ENCODE data around the gene HYKK. TPM values are rescaled to one million over a fixed set of nuclear protein-coding genes. Genes with fewer than 3 reads are reported as not detected.

The HYKK gene
- 5.5 to 9.0 TPM (median 6.7 TPM) in 5 replicates for total RNA-seq (2022; extraction: Qiagen RNA extraction; ENCODE audit: low read depth)

GRCh38 chr15:78506971-78507830 lies at the start of gene HYKK:
HYKK (plus strand) TSS chr15:78507577; CDS start chr15:78513089, 5,512 bp downstream.

DNA sequence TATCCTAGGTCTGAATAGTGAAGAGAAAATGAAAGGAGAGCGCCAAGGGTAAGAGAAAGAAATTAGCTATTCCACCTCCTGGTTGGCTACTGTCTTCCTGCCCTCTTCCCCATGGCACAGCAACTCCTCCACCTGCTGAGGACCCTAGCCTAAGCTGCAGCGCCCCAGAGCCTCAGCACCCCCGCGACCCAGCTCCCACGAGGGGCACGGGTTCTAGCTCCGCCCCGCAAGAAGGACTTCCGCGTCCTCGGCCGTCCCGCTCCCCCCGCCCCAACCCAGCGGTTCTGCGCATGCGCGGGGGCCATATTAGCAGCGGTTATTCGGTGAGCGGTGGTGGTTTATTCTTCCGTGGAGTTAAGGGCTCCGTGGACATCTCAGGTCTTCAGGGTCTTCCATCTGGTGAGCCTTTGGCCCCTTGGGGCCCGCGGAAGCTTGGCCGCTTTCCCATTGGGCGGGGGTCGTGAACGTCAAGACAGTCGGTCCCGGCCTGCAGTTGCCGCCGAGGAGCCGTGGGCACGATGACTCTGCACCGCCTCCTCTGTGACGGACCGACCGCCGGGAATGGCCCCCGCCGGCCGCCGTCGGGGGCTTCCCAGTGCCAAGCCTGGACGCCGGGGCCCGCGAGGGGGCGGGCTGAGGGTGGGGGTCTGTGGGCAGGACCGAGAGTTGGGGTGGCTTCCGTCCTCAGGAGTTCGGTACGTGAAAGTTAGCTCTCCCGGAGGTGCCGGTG lies 32.9 kb downstream of the HYKK start, which contains the start of gene PSMA4:
Gene PSMA4, plus strand, starts transcription at position 304 of the 730 bp plus-strand sequence. CDS start 1,484 bp downstream, outside the sequence.

GRCh38 chr15:78565097-78565950 lies 57.9 kb downstream of the HYKK start, which contains the start of gene CHRNA5:
CHRNA5 (plus strand) TSS chr15:78565520; CDS start chr15:78565720, 200 bp downstream.

Other genes with a start within 250 kb of the HYKK start
- 0.02 TPM in 1 of 5 replicates, not detected in the others for gene DNAJA4, start 243.0 kb upstream of the HYKK start, total RNA-seq (2022; extraction: Qiagen RNA extraction; ENCODE audit: low read depth)
- gene SKIC8, start 208.0 kb upstream of the HYKK start, total RNA-seq (2022; extraction: Qiagen RNA extraction; ENCODE audit: low read depth), result 77.9 to 118 TPM (median 87.9 TPM) in 5 replicates
- gene CRABP1, start 167.2 kb upstream of the HYKK start, total RNA-seq (2022; extraction: Qiagen RNA extraction; ENCODE audit: low read depth), result 0.71 to 1.9 TPM (median 1.6 TPM) in 5 replicates
- gene IREB2, start 69.4 kb upstream of the HYKK start, total RNA-seq (2022; extraction: Qiagen RNA extraction; ENCODE audit: low read depth), result 35.5 to 47.0 TPM (median 42.8 TPM) in 5 replicates
- gene PSMA4, start 32.9 kb downstream of the HYKK start, total RNA-seq (2022; extraction: Qiagen RNA extraction; ENCODE audit: low read depth), result 391 to 509 TPM (median 404 TPM) in 5 replicates
- gene CHRNA5, start 57.9 kb downstream of the HYKK start, total RNA-seq (2022; extraction: Qiagen RNA extraction; ENCODE audit: low read depth), result 29.2 to 36.9 TPM (median 36.2 TPM) in 5 replicates
- gene CHRNA3, start 113.4 kb downstream of the HYKK start, total RNA-seq (2022; extraction: Qiagen RNA extraction; ENCODE audit: low read depth), result 0.42 to 1.0 TPM (median 0.52 TPM) in 5 replicates
- 0.72 to 1.7 TPM (median 1.1 TPM) in 5 replicates for gene CHRNB4, start 133.6 kb downstream of the HYKK start, total RNA-seq (2022; extraction: Qiagen RNA extraction; ENCODE audit: low read depth)